HG02938 (cell line): ENCODE measurements around the gene MAP3K7CL.

ENCODE experiments used
- ATAC-seq: cut with Tn5 transposase; IDR thresholded peaks from one replicate; pipeline ENCODE4 v1.9.1; 2021; ENCODE audit warnings: mild to moderate bottlenecking, moderate library complexity; ENCODE audit not compliant: unreplicated experiment

The MAP3K7CL gene, protein sequence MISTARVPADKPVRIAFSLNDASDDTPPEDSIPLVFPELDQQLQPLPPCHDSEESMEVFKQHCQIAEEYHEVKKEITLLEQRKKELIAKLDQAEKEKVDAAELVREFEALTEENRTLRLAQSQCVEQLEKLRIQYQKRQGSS

DNA sequence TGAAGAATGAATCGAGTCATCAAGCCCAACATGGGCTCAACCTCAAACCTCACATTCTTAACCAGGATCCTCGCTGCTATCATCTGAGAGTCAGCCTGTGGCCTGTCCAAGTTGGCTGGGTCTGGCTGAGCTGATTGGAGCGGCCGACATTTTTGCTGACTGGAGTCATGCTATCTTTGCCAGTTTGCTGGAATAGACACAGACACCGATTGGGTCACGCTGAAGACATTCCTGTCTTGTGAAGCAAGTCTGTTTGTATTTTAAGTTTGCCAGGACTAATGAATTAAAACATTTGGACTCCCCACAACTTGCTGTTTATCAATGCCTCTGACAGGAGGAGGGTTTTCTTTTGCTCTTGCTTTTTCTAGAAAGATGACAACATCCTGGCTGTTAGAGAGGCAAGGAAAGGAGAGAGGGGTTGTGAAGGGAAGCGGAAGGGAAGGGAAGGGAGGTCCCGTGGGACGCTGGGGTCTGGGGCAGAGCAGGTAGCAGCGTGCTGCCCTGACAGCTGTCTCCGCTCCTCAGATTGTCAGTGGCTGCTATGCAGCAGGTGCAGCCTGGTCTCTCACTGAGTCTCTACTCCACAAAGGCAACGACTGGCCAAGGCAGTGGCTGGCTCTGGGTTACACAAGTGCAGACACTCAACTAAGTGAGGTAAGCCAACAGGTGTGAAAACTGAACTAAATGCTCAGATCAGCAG, at the start of gene MAP3K7CL:
TSS of gene MAP3K7CL (plus strand) at position 375 of the 700 bp plus-strand sequence. CDS start 2,701 bp downstream, outside the sequence.
- ATAC-seq, result no peak

DNA sequence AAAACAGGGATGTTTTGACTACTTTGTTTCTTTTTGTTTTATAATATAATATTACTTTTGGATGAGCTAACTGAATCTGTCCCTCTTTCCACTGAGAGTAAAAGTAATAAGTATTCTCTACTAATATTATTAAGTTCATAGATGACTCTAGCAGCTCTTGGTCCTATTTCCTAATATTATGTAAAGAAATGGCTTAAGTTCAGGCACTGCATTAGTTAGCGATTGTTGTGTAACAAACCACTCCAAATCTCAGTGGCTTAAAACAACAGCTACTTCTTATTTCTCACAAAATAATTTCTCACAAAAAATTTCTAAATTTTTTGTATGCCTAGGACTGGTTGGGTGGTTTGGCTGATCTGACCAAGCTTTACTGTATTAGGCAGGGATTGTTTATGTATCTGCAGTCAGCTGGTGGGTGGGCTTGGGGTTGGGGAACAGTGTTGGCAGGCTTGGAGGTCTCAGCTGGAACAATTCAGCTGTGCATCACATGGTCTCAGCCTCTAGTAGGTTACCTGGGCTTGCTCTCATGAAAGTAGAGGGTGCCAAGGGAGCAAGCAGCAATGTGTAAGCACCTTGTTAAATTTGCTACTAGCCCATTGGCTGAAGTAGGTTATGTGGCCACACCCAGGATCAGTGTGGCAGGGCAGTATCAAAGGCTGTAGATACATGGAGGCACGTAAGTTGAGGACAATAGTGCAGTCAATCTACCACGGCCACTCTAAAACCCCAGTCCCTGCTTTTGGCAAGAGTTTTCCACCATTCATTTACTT, 48.2 kb upstream of the MAP3K7CL start:
- ATAC-seq, result no peak

DNA sequence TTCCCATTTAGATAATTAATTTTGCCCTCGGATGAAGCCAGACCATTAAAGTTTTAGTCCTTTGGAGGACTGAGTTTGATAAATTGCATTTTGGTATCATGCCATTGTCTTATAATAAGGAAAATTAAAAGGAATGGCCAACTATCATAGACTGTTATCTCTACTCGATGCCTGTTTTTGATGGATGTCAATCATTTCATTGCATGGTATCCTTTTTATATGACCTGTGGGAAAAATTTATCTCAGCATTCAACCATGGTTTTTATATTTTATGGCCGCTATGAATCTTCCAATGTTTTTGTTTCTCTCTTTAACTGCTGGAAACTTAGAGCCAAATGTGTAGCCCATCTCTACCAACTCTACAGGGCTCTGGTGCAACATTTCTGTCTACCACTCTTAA, 47.1 kb upstream of the MAP3K7CL start:
- ATAC-seq, result no peak

DNA sequence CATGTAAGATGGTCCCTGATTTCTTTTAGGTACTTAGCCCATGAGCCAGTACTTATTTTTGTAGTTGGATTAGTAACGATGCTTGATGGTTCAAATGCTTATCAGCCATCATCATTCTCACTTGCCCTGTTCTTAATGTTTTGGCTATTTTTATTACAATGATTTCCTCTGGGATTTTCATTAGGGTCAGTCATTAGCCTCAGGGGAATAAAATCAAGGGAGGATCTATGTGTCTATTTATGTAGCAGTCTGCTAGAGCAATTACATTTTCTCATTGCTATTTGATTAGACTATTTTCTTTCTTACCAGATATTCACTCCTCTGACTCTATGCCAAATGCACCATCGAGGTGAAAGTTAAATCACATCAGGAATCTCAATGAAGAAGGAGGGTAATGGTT, 46.1 kb upstream of the MAP3K7CL start:
- no peak for ATAC-seq

DNA sequence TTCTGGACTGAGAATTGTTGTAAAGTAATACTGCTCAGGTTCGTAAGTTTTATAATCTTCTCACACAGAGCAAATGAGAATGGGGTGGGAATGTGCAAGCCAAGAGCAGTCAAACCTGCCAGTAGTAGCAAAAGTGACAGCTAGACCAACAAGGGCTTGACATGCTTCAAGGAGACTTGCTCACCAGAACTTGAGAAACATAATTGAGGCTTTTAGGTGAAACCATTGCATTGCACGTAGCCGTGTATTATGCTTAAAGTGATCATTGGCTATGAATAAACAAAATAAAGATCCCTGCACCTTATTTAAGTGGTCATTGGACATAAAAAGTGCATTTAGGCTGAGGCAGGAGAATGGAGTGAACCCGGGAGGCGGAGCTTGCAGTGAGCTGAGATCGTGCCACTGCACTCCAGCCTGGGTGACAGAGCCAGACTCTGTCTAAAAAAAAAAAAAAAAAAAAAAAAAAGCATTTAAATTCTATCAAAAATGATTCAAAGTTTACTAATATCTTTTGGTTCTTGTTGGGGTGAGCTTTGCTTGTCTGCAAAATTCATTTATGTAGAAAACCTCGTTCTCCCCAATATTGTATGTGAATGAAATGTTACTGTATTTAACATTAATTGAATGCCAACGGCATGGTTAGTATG, 45.2 kb upstream of the MAP3K7CL start:
- ATAC-seq, result no peak

DNA sequence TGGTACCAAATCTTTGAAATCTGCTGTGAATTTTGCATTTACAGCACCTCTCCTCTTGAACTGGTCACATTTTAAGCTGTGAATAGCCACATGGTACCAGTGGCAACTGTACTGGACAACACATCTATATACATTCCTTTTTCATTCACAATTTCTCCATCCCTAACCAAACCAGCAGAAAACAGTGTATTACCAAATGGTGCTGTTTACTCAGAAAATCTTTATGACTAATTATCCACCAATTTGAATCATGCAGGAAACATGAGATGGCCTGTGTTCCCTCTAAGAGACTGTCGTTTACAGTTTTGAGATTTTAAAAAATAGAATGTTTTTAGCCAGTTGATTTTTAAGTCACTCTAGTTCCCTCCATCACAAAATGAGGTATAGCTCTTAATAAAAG, 39.4 kb upstream of the MAP3K7CL start:
- no peak for ATAC-seq

DNA sequence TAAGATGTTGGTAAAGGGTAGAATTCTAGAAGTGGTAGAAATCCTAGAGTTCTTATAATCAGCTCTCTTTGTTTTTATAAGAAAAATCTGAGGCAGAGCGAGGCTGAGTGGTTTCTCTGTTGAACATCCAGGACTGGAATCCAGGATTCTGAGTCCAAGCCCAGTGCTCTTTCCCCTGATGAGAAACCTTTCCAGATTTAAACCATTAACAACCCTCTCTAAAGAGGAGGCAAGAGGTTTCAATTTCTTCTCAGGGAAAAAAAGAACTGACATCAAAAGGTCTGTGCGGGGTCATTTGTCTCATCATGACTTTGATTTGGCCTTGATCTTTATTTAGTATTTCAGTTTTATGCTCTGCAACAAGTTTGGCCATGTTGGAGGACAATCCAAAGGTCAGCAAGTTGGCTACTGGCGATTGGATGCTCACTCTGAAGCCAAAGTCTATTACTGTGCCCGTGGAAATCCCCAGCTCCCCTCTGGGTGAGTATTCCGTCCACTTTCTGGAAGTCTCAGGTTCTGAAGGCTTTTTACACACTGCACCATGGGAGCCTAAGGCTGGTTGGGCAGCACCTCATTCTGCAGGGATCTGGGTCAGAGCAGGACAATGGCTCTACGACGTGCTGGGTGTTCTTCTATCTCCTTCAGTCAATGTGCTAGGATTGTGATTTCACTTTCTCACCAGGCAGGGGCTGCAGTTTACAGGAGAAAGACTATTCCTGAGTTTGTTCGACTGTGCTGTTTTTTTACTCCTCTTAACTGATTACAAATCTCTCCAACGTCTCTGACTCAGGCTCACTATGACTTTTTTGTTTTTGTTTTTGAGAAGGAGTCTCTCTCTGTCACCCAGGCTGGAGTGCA, 38.1 kb upstream of the MAP3K7CL start:
- no peak for ATAC-seq

DNA sequence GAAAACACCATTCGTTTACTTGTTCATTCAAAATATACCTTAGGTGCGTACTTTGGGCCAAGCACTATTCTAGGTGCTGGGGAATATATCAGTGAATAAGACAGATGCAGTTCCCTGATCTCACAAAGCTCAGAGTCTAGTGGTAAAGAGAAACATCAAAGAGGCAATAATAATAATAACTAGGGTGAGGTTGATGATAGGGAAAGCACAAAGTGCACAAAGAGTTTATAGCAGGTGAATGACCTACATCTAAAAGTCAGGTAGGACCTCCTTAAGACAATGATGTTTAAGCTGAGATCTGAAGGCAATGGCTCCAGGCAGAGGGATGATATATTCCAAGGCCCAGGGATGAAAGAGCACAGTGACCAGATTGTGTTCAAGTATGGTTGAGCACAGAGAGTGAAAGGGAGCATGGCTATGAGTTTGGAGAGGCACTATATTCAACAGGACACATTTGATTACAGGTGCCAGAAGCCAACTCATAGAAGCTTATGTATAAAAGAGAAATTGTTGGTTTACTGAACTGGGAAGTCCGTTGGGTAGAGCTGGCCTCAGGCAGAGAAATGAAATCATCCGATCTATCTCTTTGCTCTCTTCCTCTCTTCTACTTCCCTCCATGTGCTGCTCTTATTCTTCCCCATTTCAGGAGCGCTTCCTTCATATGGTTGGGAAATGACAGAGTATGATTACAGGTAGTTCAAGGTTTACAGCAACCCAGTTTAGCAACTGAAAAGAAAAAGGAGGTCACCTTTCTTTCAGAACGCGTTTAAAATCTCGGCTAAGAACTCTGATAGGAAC, 34.0 kb upstream of the MAP3K7CL start:
- ATAC-seq, result no peak

DNA sequence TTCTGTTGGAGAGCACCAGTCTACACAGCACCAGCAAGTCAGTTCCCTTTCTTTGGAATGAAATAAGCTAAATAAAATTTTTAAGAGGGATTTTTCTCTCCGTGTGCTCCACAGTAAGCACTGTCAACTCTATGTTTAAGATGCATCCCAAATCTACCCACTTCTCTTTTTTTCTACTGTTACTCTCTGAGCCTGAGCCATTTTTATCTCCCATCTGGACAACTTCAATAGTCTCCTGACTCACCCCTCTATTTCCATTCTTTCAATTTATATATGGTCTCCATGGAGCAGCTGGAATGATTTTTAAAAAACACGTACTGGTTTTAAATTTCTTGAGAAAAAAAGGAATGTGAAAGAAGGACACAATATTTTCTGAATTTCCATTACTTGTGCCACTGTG, 32.3 kb upstream of the MAP3K7CL start:
- ATAC-seq, result no peak

DNA sequence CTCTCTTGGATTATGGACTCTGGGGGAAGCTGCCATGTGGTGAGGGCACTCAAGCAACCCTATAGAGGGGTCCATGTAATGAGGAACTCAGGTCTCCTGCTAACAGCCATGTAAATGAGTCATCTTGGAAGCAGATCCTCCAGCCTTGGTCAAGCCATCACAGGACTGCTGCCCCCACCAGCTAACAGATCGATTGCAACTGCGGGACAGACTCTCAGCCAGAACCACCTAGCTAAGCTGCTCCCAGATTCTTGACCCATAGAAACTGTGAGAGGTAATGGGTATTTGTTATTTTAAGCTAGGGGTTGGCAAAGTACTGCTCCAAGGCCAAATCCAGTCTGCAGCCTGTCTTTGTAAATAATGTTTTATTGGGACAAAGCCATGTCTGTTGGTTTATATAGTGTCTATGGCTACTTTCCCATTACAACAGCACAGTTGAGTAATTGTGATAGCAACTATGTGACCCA, 27.6 kb upstream of the MAP3K7CL start:
- no peak for ATAC-seq

DNA sequence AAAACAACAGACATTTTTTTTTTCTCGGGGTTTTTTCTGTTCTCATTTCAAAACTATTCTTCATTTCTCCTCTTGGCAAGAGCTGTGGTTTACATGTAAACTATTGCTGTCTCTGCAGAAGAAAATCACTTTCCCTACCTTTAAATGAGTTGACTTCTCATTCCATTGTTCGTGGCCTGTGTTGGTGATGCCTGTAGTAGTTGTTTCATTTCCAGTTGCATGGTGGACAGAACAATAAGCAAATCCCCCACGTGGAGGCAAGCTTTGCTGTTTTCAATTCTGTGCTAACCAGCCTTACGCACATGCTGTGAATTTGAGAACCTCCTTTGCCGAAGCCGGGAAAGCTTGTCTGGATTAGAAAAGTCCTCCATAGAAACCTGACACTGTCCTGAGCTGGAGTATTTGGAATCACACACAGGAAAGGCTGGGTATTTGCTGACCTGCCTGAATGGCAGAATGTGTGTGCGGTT, 26.2 kb upstream of the MAP3K7CL start:
- no peak for ATAC-seq

DNA sequence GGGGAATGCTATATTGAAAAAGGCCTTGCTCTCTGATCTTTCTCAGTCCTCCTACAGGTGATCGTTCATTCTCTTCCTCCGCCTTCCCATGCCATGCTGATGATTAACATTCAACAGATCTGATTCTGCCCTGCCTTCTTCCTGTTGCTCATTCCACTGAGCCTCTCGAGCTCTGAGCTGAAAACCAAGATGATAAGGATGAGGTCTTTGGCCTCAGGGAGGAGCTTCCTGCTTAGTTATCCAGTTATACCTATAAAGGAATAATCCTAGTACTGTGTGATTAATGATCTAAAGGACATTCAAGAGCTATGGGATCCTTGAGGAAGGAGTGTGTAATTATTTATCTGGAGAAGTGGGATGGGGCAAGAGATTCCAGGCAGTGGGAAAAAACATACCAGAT, 25.2 kb upstream of the MAP3K7CL start:
- ATAC-seq, result no peak

DNA sequence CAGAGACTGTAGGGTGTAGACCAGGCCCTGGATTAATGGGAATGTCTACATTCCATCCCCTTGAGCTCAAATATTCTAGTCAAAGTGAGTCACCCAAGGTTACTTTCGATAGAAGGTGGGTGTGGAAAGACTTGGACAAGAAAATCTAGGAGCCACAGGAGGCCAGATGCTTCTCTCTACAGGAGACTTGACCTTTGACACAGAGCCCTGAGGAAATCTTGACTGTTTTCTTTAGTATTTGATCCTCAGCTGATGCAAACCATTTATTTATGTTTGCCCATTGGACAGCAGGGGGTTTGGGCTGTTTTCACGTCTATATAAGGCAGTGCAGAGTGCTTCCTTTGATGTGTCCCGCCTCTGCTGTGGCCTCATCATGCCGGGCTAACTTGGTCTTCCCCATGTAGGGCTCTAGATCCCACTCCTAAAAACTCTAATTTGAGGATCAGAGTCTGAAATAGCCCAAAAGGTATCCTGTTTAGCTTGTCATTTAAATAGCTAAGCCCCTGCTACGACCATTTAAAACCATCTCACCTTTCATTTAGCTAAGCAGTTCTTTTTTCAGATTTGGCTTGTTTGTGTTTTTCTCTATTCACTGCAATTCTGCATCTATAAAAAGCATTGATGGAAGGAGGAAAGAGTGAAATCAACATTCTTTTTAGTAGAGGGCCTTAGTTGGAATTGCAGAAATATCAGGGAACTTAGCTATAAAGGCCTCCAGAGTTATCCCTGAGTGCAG, 15.5 kb upstream of the MAP3K7CL start:
- no peak for ATAC-seq

DNA sequence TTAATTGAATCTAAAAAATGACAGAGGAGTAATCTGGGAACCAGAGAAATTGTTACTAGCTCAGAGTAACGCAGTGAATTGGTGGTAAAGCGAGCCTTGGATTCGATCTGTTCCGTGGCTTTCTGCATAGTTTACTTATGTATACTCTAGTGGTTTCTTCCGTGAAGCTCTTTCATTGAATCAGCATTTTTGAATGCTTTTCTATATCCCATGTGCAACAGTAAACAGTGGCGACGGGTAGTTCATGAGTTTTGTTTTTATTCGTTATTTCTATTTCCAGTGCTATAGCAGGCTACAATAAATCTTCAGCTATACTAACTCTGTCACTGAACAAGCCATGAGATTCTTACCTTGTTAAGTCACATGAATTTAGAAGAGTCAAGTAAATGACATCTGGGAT, 14.5 kb upstream of the MAP3K7CL start:
- ATAC-seq, result no peak

DNA sequence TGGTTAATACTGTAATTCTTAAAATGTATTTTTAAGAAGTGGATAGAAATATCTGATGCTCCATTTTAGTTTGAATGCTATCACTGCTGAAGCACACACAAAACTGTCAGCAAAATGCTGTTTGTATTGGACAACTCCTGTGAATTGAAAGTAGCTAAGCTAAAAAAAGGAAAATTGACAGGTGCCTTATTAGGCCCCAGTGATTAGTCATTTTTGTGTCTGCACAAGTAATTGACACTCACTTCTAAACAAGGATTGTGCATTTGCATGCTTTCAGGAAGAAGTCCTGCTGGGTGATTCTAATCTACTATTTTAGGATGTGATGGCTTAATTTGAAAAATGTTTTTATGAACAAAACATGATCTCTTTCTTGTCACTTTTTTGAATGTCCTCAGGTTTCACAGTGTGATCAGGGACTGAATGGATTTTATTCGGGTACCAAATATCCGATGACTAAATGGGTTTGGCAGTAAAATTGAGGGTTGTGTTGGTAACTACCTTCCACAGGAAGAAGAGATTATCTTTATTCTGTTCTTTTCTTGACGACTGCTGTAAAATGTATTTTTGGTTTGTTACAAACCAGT, 13.0 kb upstream of the MAP3K7CL start:
- no peak for ATAC-seq

DNA sequence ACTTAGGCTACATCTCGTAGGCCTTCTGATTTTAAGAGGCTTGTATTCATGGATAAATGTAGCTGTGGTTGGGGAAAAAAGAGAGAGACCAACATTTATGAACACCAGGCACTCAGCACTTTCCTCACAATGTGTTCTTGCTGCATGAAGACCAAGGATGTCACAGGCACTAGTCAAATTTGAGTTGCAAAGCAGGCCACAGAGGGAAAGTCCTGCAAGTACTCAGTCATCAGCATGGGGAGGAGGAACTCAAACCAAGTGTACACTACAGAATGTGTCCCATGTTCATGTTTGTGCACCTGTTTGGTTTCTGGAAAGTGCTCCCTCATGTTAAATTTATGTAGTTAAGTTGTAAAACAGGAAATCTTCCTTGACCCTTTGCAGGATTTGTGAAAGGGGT, 8.7 kb upstream of the MAP3K7CL start:
- peak; percentile 55 for ATAC-seq

DNA sequence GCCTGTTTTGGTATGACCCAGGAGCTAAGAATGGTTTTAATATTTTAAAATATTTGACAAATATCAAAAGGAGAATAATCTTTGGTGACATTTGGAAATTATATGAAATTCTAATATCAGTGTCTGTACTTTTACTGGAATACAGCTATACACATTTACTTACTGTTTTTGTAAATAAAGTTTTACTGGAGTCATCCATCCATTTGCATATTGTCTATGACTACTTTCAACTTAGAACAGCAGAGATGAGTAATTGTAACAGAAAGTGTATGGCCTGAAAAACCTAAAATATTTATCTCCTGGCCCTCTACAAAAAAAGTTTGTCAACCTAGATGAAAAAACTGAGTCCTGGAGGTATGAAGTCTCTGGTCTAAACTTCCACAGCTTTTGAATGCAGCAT, 5.8 kb upstream of the MAP3K7CL start:
- no peak for ATAC-seq

DNA sequence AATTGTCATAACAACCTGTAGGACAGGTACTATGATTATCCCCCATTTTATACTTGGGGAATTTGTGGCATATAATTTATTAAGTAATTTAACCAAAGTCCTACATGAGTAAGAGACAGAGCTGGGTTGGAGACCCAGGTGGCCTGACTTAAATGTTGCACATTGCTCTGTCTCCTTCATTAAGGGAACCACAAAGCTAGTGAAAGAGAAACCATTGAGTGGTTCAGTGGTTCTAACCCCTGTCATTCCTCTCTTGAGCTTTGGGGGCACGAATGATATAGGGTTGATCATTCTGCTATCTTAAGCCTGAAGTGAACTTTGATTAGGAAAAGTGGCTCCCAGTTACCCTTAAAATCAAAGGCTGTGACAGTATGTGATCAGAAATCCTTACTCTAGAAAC, 5.3 kb upstream of the MAP3K7CL start:
- peak; percentile 89 for ATAC-seq

DNA sequence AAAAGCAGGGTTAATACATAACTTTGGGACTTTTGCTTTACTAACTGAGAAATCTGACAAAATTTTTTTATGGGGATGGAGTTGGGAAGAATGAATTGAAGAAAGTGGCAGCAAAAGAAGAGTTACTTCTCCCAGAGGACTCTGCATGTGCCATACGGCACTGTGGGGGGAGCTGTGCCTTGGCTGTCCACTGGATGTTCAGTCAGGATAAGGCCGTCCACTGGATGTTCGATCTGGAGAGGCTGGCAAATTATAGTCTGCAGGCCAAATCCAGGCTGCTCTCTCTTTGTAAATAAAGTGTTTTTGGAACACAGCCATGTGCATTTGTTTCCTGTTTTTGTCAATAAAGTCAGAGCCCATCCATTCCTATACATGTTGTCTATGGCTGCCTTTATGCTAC, 4.5 kb upstream of the MAP3K7CL start:
- no peak for ATAC-seq
